ENCODE data around the gene NLRX1.
"Not testable (repeated sequence)": the region's sequence is repeated elsewhere in the genome, so short reads cannot be mapped to it uniquely, and the experiment has no call there.

NLRX1 gene

GRCh38 chr11:119166368-119167076 is 2.0 kb upstream of the NLRX1 start:
- H3K4me2 ChIP-seq (ENCODE audit: low read length), result no peak overlapping the region
- no peaks in the 10 kb centered on the region for H3K36me3 ChIP-seq (ENCODE audit: control insufficient read depth, low read length)
- H3K9me2 ChIP-seq (replicated peaks; ENCODE audit: control insufficient read depth, low read length), result no peaks in the 10 kb centered on the region
- H4K20me1 ChIP-seq (ENCODE audit: control insufficient read depth, insufficient read depth, low read depth, low read length), result no peaks in the 10 kb centered on the region
- no peaks in the 10 kb centered on the region for H3K27me3 ChIP-seq (ENCODE audit: control insufficient read depth, low read length)
- H3K9me3 ChIP-seq (ENCODE audit: control insufficient read depth, insufficient read depth, low read length), result no peaks in the 10 kb centered on the region
- peaks cover 11% of the 10 kb centered on the region for H3K4me1 ChIP-seq (ENCODE audit: control insufficient read depth, low read length)
- TF ChIP-seq CTCF (IDR thresholded peaks at IDR 0.05; ENCODE audit: low read depth, low read length, poor library complexity, severe bottlenecking), result no peak
- no peak for TF ChIP-seq EZH2phosphoT487 (IDR thresholded peaks at IDR 0.05; ENCODE audit: borderline replicate concordance, low read length)
- 0 out of 2 replicates have a peak, but pooled peaks cover 3% of the 10 kb centered on the region for H3K79me2 ChIP-seq (ENCODE audit: control insufficient read depth, low read length)
- H3F3A ChIP-seq (ENCODE audit: control insufficient read depth, insufficient read depth), result peaks cover 8% of the 10 kb centered on the region
- H3K4me3 ChIP-seq (ENCODE audit: low read length), result no peak overlapping the region
- no peak overlapping the region for H3K27ac ChIP-seq (ENCODE audit: low read depth, low read length)

GRCh38 chr11:119167077-119167458 is 1.5 kb upstream of the NLRX1 start:
- H3K79me2 ChIP-seq (ENCODE audit: control insufficient read depth, low read length); H3K4me2 ChIP-seq (ENCODE audit: low read length); H4K20me1 ChIP-seq (ENCODE audit: control insufficient read depth, insufficient read depth, low read depth, low read length); H3K9me3 ChIP-seq (ENCODE audit: control insufficient read depth, insufficient read depth, low read length); H3K4me3 ChIP-seq (ENCODE audit: low read length); H3K9me2 ChIP-seq (replicated peaks; ENCODE audit: control insufficient read depth, low read length); H3K36me3 ChIP-seq (ENCODE audit: control insufficient read depth, low read length); H3K27ac ChIP-seq (ENCODE audit: low read depth, low read length); H3K27me3 ChIP-seq (ENCODE audit: control insufficient read depth, low read length): not testable (repeated sequence)
- peaks cover 11% of the 10 kb centered on the region for H3K4me1 ChIP-seq (ENCODE audit: control insufficient read depth, low read length)
- peaks cover 11% of the 10 kb centered on the region for H3F3A ChIP-seq (ENCODE audit: control insufficient read depth, insufficient read depth)

GRCh38 chr11:119167933-119168332 is 592 bp upstream of the NLRX1 start:
- no peaks in the 10 kb centered on the region for H3K27me3 ChIP-seq (ENCODE audit: control insufficient read depth, low read length)
- peaks cover 11% of the 10 kb centered on the region for H3F3A ChIP-seq (ENCODE audit: control insufficient read depth, insufficient read depth)
- no peak overlapping the region for H3K27ac ChIP-seq (ENCODE audit: low read depth, low read length)
- no peak for TF ChIP-seq EZH2phosphoT487 (IDR thresholded peaks at IDR 0.05; ENCODE audit: borderline replicate concordance, low read length)
- no peak for TF ChIP-seq CTCF (IDR thresholded peaks at IDR 0.05; ENCODE audit: low read depth, low read length, poor library complexity, severe bottlenecking)
- H3K79me2 ChIP-seq (ENCODE audit: control insufficient read depth, low read length), result 0 out of 2 replicates have a peak, but pooled peaks cover 3% of the 10 kb centered on the region
- H3K4me2 ChIP-seq (ENCODE audit: low read length), result 0 out of 2 replicates have a peak overlapping the region, but pooled peaks have one; percentile 84
- H3K36me3 ChIP-seq (ENCODE audit: control insufficient read depth, low read length), result no peaks in the 10 kb centered on the region
- H3K9me3 ChIP-seq (ENCODE audit: control insufficient read depth, insufficient read depth, low read length), result no peaks in the 10 kb centered on the region
- no peaks in the 10 kb centered on the region for H4K20me1 ChIP-seq (ENCODE audit: control insufficient read depth, insufficient read depth, low read depth, low read length)
- H3K9me2 ChIP-seq (replicated peaks; ENCODE audit: control insufficient read depth, low read length), result no peaks in the 10 kb centered on the region
- peak overlapping the region; percentile 80 for H3K4me3 ChIP-seq (ENCODE audit: low read length)
- peaks cover 11% of the 10 kb centered on the region for H3K4me1 ChIP-seq (ENCODE audit: control insufficient read depth, low read length)

- Histone ChIP-seq H3K36me3 (ENCODE audit: control insufficient read depth, low read length) (no peaks in the 10 kb centered on the region), H3K4me2 (ENCODE audit: low read length) (peak overlapping the region; percentile 84), H3K9me3 (ENCODE audit: control insufficient read depth, insufficient read depth, low read length) (no peaks in the 10 kb centered on the region), H3K79me2 (ENCODE audit: control insufficient read depth, low read length) (0 out of 2 replicates have a peak, but pooled peaks cover 3% of the 10 kb centered on the region), H3F3A (ENCODE audit: control insufficient read depth, insufficient read depth) (peaks cover 11% of the 10 kb centered on the region), H3K9me2 (replicated peaks; ENCODE audit: control insufficient read depth, low read length) (no peaks in the 10 kb centered on the region), H4K20me1 (ENCODE audit: control insufficient read depth, insufficient read depth, low read depth, low read length) (no peaks in the 10 kb centered on the region), H3K4me3 (ENCODE audit: low read length) (peak overlapping the region; percentile 80), H3K4me1 (ENCODE audit: control insufficient read depth, low read length) (peaks cover 11% of the 10 kb centered on the region), H3K27ac (ENCODE audit: low read depth, low read length) (no peak overlapping the region), H3K27me3 (ENCODE audit: control insufficient read depth, low read length) (no peaks in the 10 kb centered on the region)
- TF ChIP-seq EZH2phosphoT487 (IDR thresholded peaks at IDR 0.05; ENCODE audit: borderline replicate concordance, low read length) (no peak), CTCF (IDR thresholded peaks at IDR 0.05; ENCODE audit: low read depth, low read length, poor library complexity, severe bottlenecking) (no peak)
Observed at GRCh38 chr11:119169282-119169719, 776 bp downstream of the NLRX1 start.

All from DOHH2 (cell line).